ENCODE data around the gene ANGPTL8. TPM values are rescaled to one million over a fixed set of nuclear protein-coding genes. Genes with fewer than 3 reads are reported as not detected.

The ANGPTL8 gene
- total RNA-seq, 1 donor from 2014 or later = 0.25 TPM

GRCh38 chr19:11198175-11198534, 41.3 kb upstream of the ANGPTL8 start:
- Mint-ChIP-seq H3K4me3 (peak overlapping the region; percentile 68), H3K9me3 (no peaks in the 10 kb centered on the region), H3K4me1 (peaks cover 9% of the 10 kb centered on the region), H3K27ac (peak overlapping the region; percentile 66), H3K27me3 (ENCODE audit: low read depth) (no peaks in the 10 kb centered on the region), H3K36me3 (peaks cover 2% of the 10 kb centered on the region)
- DNase-seq (ENCODE audit: low spot score in 2 of 2, unreplicated experiment in 2 of 2) = no peak
- TF ChIP-seq CTCF (IDR thresholded peaks at IDR 0.05; ENCODE audit: unreplicated experiment) = no peak

GRCh38 chr19:11198769-11199424, 40.5 kb upstream of the ANGPTL8 start:
- H3K27ac Mint-ChIP-seq = peak overlapping the region; percentile 56
- DNase-seq (ENCODE audit: low spot score in 2 of 2, unreplicated experiment in 2 of 2) = no peak
- H3K4me1 Mint-ChIP-seq = peaks cover 12% of the 10 kb centered on the region
- H3K27me3 Mint-ChIP-seq (ENCODE audit: low read depth) = no peaks in the 10 kb centered on the region
- H3K36me3 Mint-ChIP-seq = peaks cover 2% of the 10 kb centered on the region
- no peaks in the 10 kb centered on the region for H3K9me3 Mint-ChIP-seq
- H3K4me3 Mint-ChIP-seq = peak overlapping the region; percentile 68
- no peak for TF ChIP-seq CTCF (IDR thresholded peaks at IDR 0.05; ENCODE audit: unreplicated experiment)

- no peak overlapping the region for H3K27ac Mint-ChIP-seq
- peak overlapping the region; percentile 30 for H3K4me3 Mint-ChIP-seq
- peaks cover 2% of the 10 kb centered on the region for H3K36me3 Mint-ChIP-seq
- no peak for TF ChIP-seq CTCF (IDR thresholded peaks at IDR 0.05; ENCODE audit: unreplicated experiment)
- no peaks in the 10 kb centered on the region for H3K9me3 Mint-ChIP-seq
- no peak for DNase-seq (ENCODE audit: low spot score in 2 of 2, unreplicated experiment in 2 of 2)
- no peaks in the 10 kb centered on the region for H3K27me3 Mint-ChIP-seq (ENCODE audit: low read depth)
- H3K4me1 Mint-ChIP-seq = peaks cover 12% of the 10 kb centered on the region
Observed at GRCh38 chr19:11199517-11199916, 39.9 kb upstream of the ANGPTL8 start.

GRCh38 chr19:11200015-11200574, 39.3 kb upstream of the ANGPTL8 start:
- H3K36me3 Mint-ChIP-seq = peaks cover 2% of the 10 kb centered on the region
- no peaks in the 10 kb centered on the region for H3K27me3 Mint-ChIP-seq (ENCODE audit: low read depth)
- DNase-seq (ENCODE audit: low spot score in 2 of 2, unreplicated experiment in 2 of 2) = no peak
- H3K9me3 Mint-ChIP-seq = no peaks in the 10 kb centered on the region
- no peak for TF ChIP-seq CTCF (IDR thresholded peaks at IDR 0.05; ENCODE audit: unreplicated experiment)
- H3K27ac Mint-ChIP-seq = no peak overlapping the region
- no peak overlapping the region for H3K4me3 Mint-ChIP-seq
- peaks cover 10% of the 10 kb centered on the region for H3K4me1 Mint-ChIP-seq

- H3K4me1 Mint-ChIP-seq = peaks cover 6% of the 10 kb centered on the region
- H3K27ac Mint-ChIP-seq = no peak overlapping the region
- H3K27me3 Mint-ChIP-seq (ENCODE audit: low read depth) = no peaks in the 10 kb centered on the region
- H3K9me3 Mint-ChIP-seq = no peaks in the 10 kb centered on the region
- no peak overlapping the region for H3K4me3 Mint-ChIP-seq
- DNase-seq (ENCODE audit: low spot score in 2 of 2, unreplicated experiment in 2 of 2) = no peak
- TF ChIP-seq CTCF (IDR thresholded peaks at IDR 0.05; ENCODE audit: unreplicated experiment) = no peak
- peaks cover 3% of the 10 kb centered on the region for H3K36me3 Mint-ChIP-seq
Observed at GRCh38 chr19:11200931-11201330, 38.5 kb upstream of the ANGPTL8 start.

All from mesothelial cell of epicardium (in vitro differentiated cells).